HepG2 (cell line): ENCODE measurements around the gene CUL7. TPM values are rescaled to one million over a fixed set of nuclear protein-coding genes. Genes with fewer than 3 reads are reported as not detected.

Source experiments
- ARNT ChIP-seq: fragments of 450-650 bp; IDR thresholded peaks from 2 replicates; pipeline ENCODE4 v1.6.1; 2017
- ATF3 ChIP-seq: sonication (generic); formaldehyde crosslinking; IDR thresholded peaks from 2 replicates; pipeline ENCODE4 v1.4.0; 2020; ENCODE audit warnings: missing genetic modification reagents
- CREBL2 ChIP-seq: sonication (generic); formaldehyde crosslinking; IDR thresholded peaks from 2 replicates; pipeline ENCODE4 v1.8.1; 2023; ENCODE audit warnings: missing genetic modification reagents, mild to moderate bottlenecking, borderline replicate concordance
- EHMT2 ChIP-seq: fragments of 200-600 bp; sonication (generic); IDR thresholded peaks from 2 replicates; pipeline ENCODE4 v1.7.0; 2017; ENCODE audit warnings: antibody characterized with exemption, low read depth, low read length, borderline replicate concordance
- FUBP1 ChIP-seq: sonication (generic); formaldehyde crosslinking; IDR thresholded peaks from 2 replicates; pipeline ENCODE4 v1.5.1; 2020; ENCODE audit warnings: missing genetic modification reagents, mild to moderate bottlenecking, borderline replicate concordance
- GABPB1 ChIP-seq: IDR thresholded peaks from 2 replicates; pipeline ENCODE4 v1.6.1; 2016; ENCODE audit warnings: mild to moderate bottlenecking, missing genetic modification reagents, moderate library complexity, missing compliant biosample characterization
- GPBP1L1 ChIP-seq: sonication (generic); formaldehyde crosslinking; IDR thresholded peaks from 2 replicates; pipeline ENCODE4 v1.5.0; 2020; ENCODE audit warnings: mild to moderate bottlenecking, missing genetic modification reagents
- LBX2 ChIP-seq: sonication (generic); formaldehyde crosslinking; IDR thresholded peaks from 2 replicates; pipeline ENCODE4 v1.5.0; 2020; ENCODE audit warnings: missing genetic modification reagents, mild to moderate bottlenecking, borderline replicate concordance
- MED13 ChIP-seq: sonication (generic); formaldehyde crosslinking; IDR thresholded peaks from 2 replicates; pipeline ENCODE4 v1.5.0; 2020; ENCODE audit warnings: missing genetic modification reagents
- NFE2L2 ChIP-seq: fragments of 150-350 bp; IDR thresholded peaks from 2 replicates; pipeline ENCODE4 v1.6.1; 2014; ENCODE audit warnings: low read length
- NR2C2 ChIP-seq: sonication (generic); formaldehyde crosslinking; IDR thresholded peaks from 2 replicates; pipeline ENCODE4 v1.4.0; 2020; ENCODE audit warnings: missing genetic modification reagents, mild to moderate bottlenecking, moderate library complexity, borderline replicate concordance
- NR2F2 ChIP-seq: IDR thresholded peaks from 2 replicates; pipeline ENCODE4 v1.6.1; 2012; ENCODE audit warnings: low read depth, inconsistent platforms, borderline replicate concordance
- PATZ1 ChIP-seq: sonication (generic); formaldehyde crosslinking; IDR thresholded peaks from 2 replicates; pipeline ENCODE4 v1.4.0; 2020; ENCODE audit warnings: missing genetic modification reagents
- TSC22D2 ChIP-seq: sonication (generic); formaldehyde crosslinking; IDR thresholded peaks from 2 replicates; pipeline ENCODE4 v1.5.1; 2020; ENCODE audit warnings: missing genetic modification reagents, mild to moderate bottlenecking, borderline replicate concordance
- ZBED4 ChIP-seq: sonication (generic); formaldehyde crosslinking; IDR thresholded peaks from 2 replicates; pipeline ENCODE4 v1.4.0; 2020; ENCODE audit warnings: missing genetic modification reagents, borderline replicate concordance
- ZMAT3 ChIP-seq: sonication (generic); formaldehyde crosslinking; conservative IDR thresholded peaks from 2 replicates; pipeline ENCODE4 v1.7.0; 2021; ENCODE audit warnings: missing genetic modification reagents
- ZNF3 ChIP-seq: IDR thresholded peaks from 2 replicates; pipeline ENCODE4 v1.7.0; 2017; ENCODE audit warnings: inconsistent platforms
- ZNF724P ChIP-seq: sonication (generic); formaldehyde crosslinking; IDR thresholded peaks from 2 replicates; pipeline ENCODE4 v1.8.0; 2022; ENCODE audit warnings: missing genetic modification reagents, borderline replicate concordance
- ZZZ3 ChIP-seq: sonication (generic); formaldehyde crosslinking; IDR thresholded peaks from 2 replicates; pipeline ENCODE4 v1.4.0; 2020; ENCODE audit warnings: missing genetic modification reagents, mild to moderate bottlenecking, borderline replicate concordance
- polyA plus RNA-seq, 8 experiments: library from polyadenylated mRNA; depleted of rRNA in 3 of 8; stranded (reverse) in 7 of 8; unstranded in 1 of 8; fragments of >200 nt; fragmentation: Illumina TruSeq in 4 of 8; extraction: Trizol in 4 of 8; gene quantifications; 2 replicates each; pipeline versions ENCODE4 v1.2.1 to v1.2.3, GENCODE V29; 2011 to 2016; ENCODE audit warnings: low read depth in 4 of 8, missing spikeins in 1 of 8, mixed read lengths in 1 of 8; ENCODE audit not compliant: insufficient read depth in 1 of 8
- total RNA-seq, 5 experiments: library from RNA; depleted of rRNA; stranded (reverse); fragments of >200 nt; fragmentation: Illumina TruSeq; extraction: Trizol; gene quantifications; 2 replicates each; pipeline ENCODE4 v1.2.3, GENCODE V29; 2016; ENCODE audit warnings: low read depth in 1 of 5

Gene CUL7
- total and polyA plus RNA-seq, 2 of the 13 experiments (the other 11 are each of a cell fraction or from before 2014, with no cell fraction given) = 32.0 to 60.7 TPM

- TF ChIP-seq ZBED4 (peak; percentile 74), LBX2 (CRISPR knock-in tag) (no peak), NFE2L2 (no peak), GABPB1 (CRISPR knock-in tag) (no peak), ZMAT3 (0 out of 2 replicates have a peak, but pooled peaks have one; percentile 31), ATF3 (peak; percentile 14; the same call in 1 of the 2 replicates), PATZ1 (peak; percentile 98), ARNT (no peak), NR2C2 (CRISPR knock-in tag) (no peak), ZZZ3 (CRISPR knock-in tag) (0 out of 2 replicates have a peak, but pooled peaks have one; percentile 38), FUBP1 (CRISPR knock-in tag) (no peak), ZNF724P (CRISPR knock-in tag) (no peak), NR2F2 (peak; percentile 65; the same call in 1 of the 2 replicates), ZNF3 (no peak), MED13 (CRISPR knock-in tag) (no peak), GPBP1L1 (CRISPR knock-in tag) (no peak), TSC22D2 (CRISPR knock-in tag) (peak; percentile 22; the same call in 1 of the 2 replicates), CREBL2 (no peak), EHMT2 (no peak)
Measured at GRCh38 chr6:43089874-43090558, 36.4 kb upstream of the CUL7 start (continued).
